Thyroid gland (tissue), 4 donors: ENCODE measurements around the gene RNF10. TPM values are rescaled to one million over a fixed set of nuclear protein-coding genes. Genes with fewer than 3 reads are reported as not detected.

Experiments used
- DNase-seq, 2 donors: peaks; one replicate each; pipeline ENCODE4 v3.0.0-alpha.2; 2019
- H3K27ac ChIP-seq, 3 donors: fragments of 200-600 bp; sonication (generic); 1 replicate in 2 of 3; 2 replicates in 1 of 3; pipeline ENCODE4 v1.5.1; 2016 to 2019; ENCODE audit warnings: mild to moderate bottlenecking in 1 of 3, moderate library complexity in 1 of 3
- H3K27me3 ChIP-seq: fragments of 200-600 bp; sonication (generic); one replicate; pipeline ENCODE4 v1.5.1; 2019
- H3K36me3 ChIP-seq, 2 donors: fragments of 200-600 bp; sonication (generic); one replicate each; pipeline ENCODE4 v1.5.1; 2016 to 2019
- H3K4me1 ChIP-seq, 2 donors: fragments of 200-600 bp; sonication (generic); one replicate each; pipeline ENCODE4 v1.5.1; 2017 to 2019
- H3K4me3 ChIP-seq, 3 donors: fragments of 200-600 bp; sonication (generic); replicated peaks in 1 of 3; 1 replicate in 2 of 3; 2 replicates in 1 of 3; pipeline ENCODE4 v1.5.1; 2016; ENCODE audit warnings: mild to moderate bottlenecking in 1 of 3
- H3K9me3 ChIP-seq: fragments of 200-600 bp; sonication (generic); one replicate; pipeline ENCODE4 v1.5.1; 2017
- POLR2A ChIP-seq, 2 donors: fragments of 450-650 bp; IDR thresholded peaks; one replicate each; pipeline ENCODE4 v1.6.1; 2017; ENCODE audit warnings: antibody characterized with exemption in 2 of 2, mild to moderate bottlenecking in 2 of 2, moderate library complexity in 1 of 2
- WGBS, 2 donors: methylation state at CpG; one replicate each; pipeline ENCODE4 v1.1.5; 2017; 5-methylcytosine and 5-hydroxymethylcytosine counted together
- intact Hi-C: fragments of 100-400 bp; cut with DNase I; formaldehyde crosslinking; loops from one replicate; pipeline ENCODE4 v1.15.1; 2023
- total RNA-seq, 4 donors: library from RNA; depleted of rRNA; stranded (reverse); fragments of >200 nt; gene quantifications; one replicate each; pipeline ENCODE4 v1.2.3, GENCODE V29; 2016
- TF ChIP-seq, protein P1 (sequence below), 6 experiments: fragments of 200-600 bp in 3 of 6; fragments of 450-650 bp in 3 of 6; sonication (generic) in 3 of 6; IDR thresholded peaks; one replicate each; pipeline ENCODE4 v1.5.1; 2016 to 2019; ENCODE audit warnings: antibody characterized with exemption in 6 of 6, mild to moderate bottlenecking in 2 of 6, inconsistent platforms in 1 of 6, moderate library complexity in 1 of 6

Gene RNF10
- total RNA-seq, 4 donors from 2014 or later = 62.5 to 159 (median 127) TPM

DNA sequence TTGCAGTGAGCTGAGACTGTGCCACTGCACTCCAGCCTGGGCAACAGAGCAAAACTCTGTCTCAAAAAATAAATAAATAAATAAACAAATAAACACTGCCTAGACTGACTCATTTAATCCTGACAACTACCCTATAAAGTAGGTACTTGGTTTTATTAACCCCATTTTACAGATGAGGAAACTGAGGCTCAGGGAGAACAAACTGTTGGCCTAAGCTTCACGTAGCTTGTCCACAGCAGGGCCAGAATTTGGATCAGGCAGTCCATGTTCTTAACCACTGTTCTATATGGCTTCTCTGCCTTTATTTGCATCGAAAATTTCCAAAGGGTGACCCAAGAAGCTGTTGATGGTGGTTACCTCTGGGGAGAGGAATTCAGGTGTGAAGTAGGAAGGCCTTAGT, 52.7 kb downstream of the RNF10 start:
- DNase-seq = no peak
- 93% methylated on average over 2 of the region's 2 CpGs for WGBS, 2 donors
- H3K36me3 ChIP-seq = no peaks in the 10 kb centered on the region
- TF ChIP-seq, protein P1, sequence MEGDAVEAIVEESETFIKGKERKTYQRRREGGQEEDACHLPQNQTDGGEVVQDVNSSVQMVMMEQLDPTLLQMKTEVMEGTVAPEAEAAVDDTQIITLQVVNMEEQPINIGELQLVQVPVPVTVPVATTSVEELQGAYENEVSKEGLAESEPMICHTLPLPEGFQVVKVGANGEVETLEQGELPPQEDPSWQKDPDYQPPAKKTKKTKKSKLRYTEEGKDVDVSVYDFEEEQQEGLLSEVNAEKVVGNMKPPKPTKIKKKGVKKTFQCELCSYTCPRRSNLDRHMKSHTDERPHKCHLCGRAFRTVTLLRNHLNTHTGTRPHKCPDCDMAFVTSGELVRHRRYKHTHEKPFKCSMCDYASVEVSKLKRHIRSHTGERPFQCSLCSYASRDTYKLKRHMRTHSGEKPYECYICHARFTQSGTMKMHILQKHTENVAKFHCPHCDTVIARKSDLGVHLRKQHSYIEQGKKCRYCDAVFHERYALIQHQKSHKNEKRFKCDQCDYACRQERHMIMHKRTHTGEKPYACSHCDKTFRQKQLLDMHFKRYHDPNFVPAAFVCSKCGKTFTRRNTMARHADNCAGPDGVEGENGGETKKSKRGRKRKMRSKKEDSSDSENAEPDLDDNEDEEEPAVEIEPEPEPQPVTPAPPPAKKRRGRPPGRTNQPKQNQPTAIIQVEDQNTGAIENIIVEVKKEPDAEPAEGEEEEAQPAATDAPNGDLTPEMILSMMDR (IDR thresholded peaks at IDR 0.05) = no peak
- H3K9me3 ChIP-seq = no peaks in the 10 kb centered on the region
- no peaks in the 10 kb centered on the region for H3K27me3 ChIP-seq
- peaks cover 8 to 14% of the 10 kb centered on the region in 2 donors for H3K4me1 ChIP-seq
- H3K4me3 ChIP-seq = no peak overlapping the region
- H3K27ac ChIP-seq = no peak overlapping the region
- intact Hi-C loops = loop anchor here (10.0 kb wide), 1 partner anchor 508 kb away; no protein-coding TSS in a partner anchor

DNA sequence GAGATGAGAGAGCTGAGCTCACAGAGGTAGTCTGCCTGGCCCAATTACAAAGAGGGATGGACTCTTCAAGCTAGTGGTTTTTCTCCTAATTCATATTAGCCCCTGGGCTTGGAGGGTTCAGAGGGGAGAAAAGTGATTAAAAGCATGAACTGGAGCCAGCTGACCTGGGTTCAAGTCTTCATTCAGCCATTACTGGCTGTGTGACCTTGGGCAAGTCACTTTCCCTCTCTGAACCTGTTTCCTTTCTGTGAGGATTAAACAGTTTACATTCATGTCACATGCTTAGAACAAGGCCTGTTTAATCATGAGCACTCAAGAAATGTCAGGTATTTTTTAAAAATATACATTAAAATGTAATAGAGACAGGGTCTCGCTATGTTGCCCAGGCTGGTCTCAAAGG, 54.2 kb downstream of the RNF10 start:
- DNase-seq = no peak
- intact Hi-C loops = loop anchor here (10.0 kb wide), 1 partner anchor 506 kb away; no protein-coding TSS in a partner anchor
- H3K36me3 ChIP-seq = no peaks in the 10 kb centered on the region
- TF ChIP-seq POLR2A (IDR thresholded peaks at IDR 0.05) = no peak
- TF ChIP-seq, protein P1 (IDR thresholded peaks at IDR 0.05) = no peak
- no peak overlapping the region for H3K27ac ChIP-seq
- WGBS, 2 donors = 100% methylated on average over 1 of the region's 1 CpG
- H3K27me3 ChIP-seq = no peaks in the 10 kb centered on the region
- H3K9me3 ChIP-seq = no peaks in the 10 kb centered on the region
- H3K4me3 ChIP-seq = no peak overlapping the region
- peaks cover 8 to 11% of the 10 kb centered on the region in 2 donors for H3K4me1 ChIP-seq

DNA sequence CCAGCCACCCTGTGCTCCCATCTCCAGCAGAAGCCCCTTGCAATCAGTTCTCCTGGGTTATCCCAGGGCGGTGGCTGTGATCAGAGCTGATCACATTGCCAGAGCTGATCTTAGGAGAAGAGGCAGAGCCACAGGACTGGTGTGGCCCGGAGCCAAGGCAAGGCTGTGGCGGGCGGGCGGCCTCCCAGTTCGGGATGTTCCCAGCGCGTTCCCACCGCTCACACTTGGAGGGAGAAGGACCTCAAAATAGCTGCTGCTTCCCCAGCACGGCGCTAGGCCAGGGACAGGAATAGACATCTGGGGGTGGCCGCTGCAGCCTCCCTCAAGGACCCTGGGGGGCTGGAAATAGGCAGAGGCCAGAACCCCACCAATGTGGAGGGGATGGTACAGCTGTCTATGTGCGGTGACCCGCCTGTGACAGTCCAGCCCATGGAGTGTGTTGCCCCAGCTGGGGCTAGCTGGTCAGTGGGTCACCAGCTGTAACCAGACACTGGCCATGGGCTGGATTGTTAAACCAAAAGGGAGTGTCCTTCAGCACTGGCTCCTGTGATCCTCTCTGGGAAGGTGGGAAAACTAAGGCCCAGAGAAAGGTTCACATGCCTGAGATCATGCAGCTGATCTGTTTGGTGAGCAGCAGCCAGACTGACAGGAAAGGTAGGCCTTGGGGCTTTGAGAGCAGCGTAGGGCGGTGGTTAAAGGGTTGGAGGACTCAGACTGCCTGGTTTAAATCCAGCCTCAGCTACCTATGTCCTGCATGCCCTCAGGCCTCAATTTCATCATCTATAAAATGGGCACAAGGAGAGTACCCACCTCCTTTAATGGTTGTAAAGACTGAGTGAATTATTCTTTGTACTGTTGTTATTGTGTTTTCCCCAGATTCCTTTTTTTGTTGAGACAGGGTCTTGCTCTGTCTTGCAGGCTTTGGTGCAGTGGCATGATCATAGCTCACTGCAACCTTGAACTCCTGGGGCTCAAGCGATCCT, 55.1 kb downstream of the RNF10 start:
- Histone ChIP-seq H3K36me3 (no peaks in the 10 kb centered on the region), H3K4me3 (no peak overlapping the region), H3K9me3 (no peaks in the 10 kb centered on the region), H3K27ac (no peak overlapping the region), H3K27me3 (no peaks in the 10 kb centered on the region), H3K4me1 (peaks cover 5 to 6% of the 10 kb centered on the region in 2 donors)
- no peak for DNase-seq
- TF ChIP-seq, protein P1 (IDR thresholded peaks at IDR 0.05) = no peak
- no peak for TF ChIP-seq POLR2A (IDR thresholded peaks at IDR 0.05)
- 67 to 69% methylated on average over 14 to 17 of the region's 17 CpGs for WGBS, 2 donors
- intact Hi-C loops = loop anchor here (10.0 kb wide), 1 partner anchor 506 kb away; no protein-coding TSS in a partner anchor

DNA sequence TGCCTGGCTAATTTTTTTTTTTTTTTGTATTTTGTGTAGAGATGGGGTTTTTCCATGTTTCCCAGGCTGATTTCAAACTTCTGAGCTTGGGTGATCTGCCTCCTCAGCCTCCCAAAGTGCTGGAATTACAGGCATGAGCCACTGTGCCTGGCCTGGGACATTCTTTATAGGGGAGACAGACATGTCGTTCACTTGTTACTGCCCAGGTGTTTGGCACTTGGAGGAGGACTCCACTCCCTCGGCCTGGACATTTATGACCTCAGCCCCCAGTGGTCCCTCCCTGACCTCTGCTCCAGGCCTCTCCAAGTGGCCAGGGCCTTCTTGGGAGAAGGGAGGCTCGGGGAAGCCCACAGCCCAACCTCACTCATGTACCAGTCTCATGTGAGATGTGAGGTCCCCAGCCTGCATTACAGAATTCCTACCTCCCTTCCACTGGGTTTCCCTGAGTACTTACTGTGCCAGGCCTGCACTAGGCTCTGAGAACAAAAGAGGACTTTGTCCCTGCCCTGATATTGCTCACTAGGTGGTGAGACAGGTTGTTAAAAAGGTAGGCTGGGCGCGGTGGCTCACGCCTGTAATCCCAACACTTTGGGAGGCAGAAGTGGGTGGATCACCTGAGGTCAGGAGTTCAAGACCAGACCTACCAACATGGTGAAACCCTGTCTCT, 56.7 kb downstream of the RNF10 start:
- Histone ChIP-seq H3K36me3 (no peaks in the 10 kb centered on the region), H3K27me3 (no peaks in the 10 kb centered on the region), H3K4me1 (no peaks in the 10 kb centered on the region), H3K9me3 (no peaks in the 10 kb centered on the region), H3K27ac (no peak overlapping the region), H3K4me3 (no peak overlapping the region)
- 87 to 89% methylated on average over 6 of the region's 6 CpGs for WGBS, 2 donors
- TF ChIP-seq POLR2A (IDR thresholded peaks at IDR 0.05) = no peak
- TF ChIP-seq, protein P1 (IDR thresholded peaks at IDR 0.05) = no peak
- intact Hi-C loops = no loop called here
- no peak for DNase-seq
